Loucy (cell line): ENCODE results near the gene BAD.

Experiments used
- H2AFZ ChIP-seq: fragments of 200-600 bp; sonication (generic); 2 replicates; pipeline ENCODE4 v1.6.0; 2016; ENCODE audit warnings: antibody characterized with exemption, mild to moderate bottlenecking, low read length, moderate library complexity
- H3F3A ChIP-seq: fragments of 200-600 bp; 2 replicates; pipeline ENCODE4 v1.6.0; 2016; ENCODE audit warnings: antibody characterized with exemption, low read depth, mild to moderate bottlenecking
- H3K27me3 ChIP-seq: fragments of 200-600 bp; sonication (generic); 2 replicates; pipeline ENCODE4 v1.6.1; 2014; ENCODE audit warnings: low read length, mild to moderate bottlenecking; ENCODE audit not compliant: insufficient read depth, poor library complexity, severe bottlenecking
- H3K36me3 ChIP-seq: fragments of 200-600 bp; sonication (generic); 2 replicates; pipeline ENCODE4 v1.6.1; 2016; ENCODE audit warnings: low read length; ENCODE audit not compliant: insufficient read depth
- H3K4me1 ChIP-seq: fragments of 200-600 bp; sonication (generic); 2 replicates; pipeline ENCODE4 v1.5.1; 2014; ENCODE audit warnings: low read length, mild to moderate bottlenecking; ENCODE audit not compliant: insufficient read depth, poor library complexity, severe bottlenecking
- H3K4me2 ChIP-seq: fragments of 200-600 bp; sonication (generic); 2 replicates; pipeline ENCODE4 v1.6.0; 2014; ENCODE audit warnings: antibody characterized with exemption, low read length, low read depth, mild to moderate bottlenecking; ENCODE audit not compliant: poor library complexity, severe bottlenecking
- H3K4me3 ChIP-seq: fragments of 200-600 bp; sonication (generic); 2 replicates; pipeline ENCODE4 v1.5.1; 2014; ENCODE audit warnings: low read length, mild to moderate bottlenecking, mixed read lengths; ENCODE audit not compliant: poor library complexity, severe bottlenecking
- H3K79me2 ChIP-seq: fragments of 200-600 bp; sonication (generic); 2 replicates; pipeline ENCODE4 v1.6.1; 2014; ENCODE audit warnings: low read length; ENCODE audit not compliant: insufficient read depth
- H3K9ac ChIP-seq: fragments of 200-600 bp; sonication (generic); 2 replicates; pipeline ENCODE4 v1.6.0; 2014; ENCODE audit warnings: mild to moderate bottlenecking, low read depth, low read length, moderate library complexity; ENCODE audit not compliant: poor library complexity, severe bottlenecking
- H3K9me2 ChIP-seq: fragments of 200-600 bp; sonication (generic); replicated peaks from 2 replicates; pipeline ENCODE4 v1.6.1; 2016; ENCODE audit warnings: low read depth, low read length, mixed read lengths
- H3K9me3 ChIP-seq: fragments of 200-600 bp; sonication (generic); 2 replicates; pipeline ENCODE4 v1.6.1; 2014; ENCODE audit warnings: mild to moderate bottlenecking, antibody characterized with exemption, low read length, low read depth; ENCODE audit not compliant: insufficient read depth
- H4K20me1 ChIP-seq: fragments of 200-600 bp; sonication (generic); 2 replicates; pipeline ENCODE4 v1.6.0; 2014; ENCODE audit warnings: antibody characterized with exemption, low read length, mild to moderate bottlenecking; ENCODE audit not compliant: insufficient read depth, poor library complexity, severe bottlenecking
- EZH2phosphoT487 ChIP-seq: fragments of 200-600 bp; IDR thresholded peaks from 2 replicates; pipeline ENCODE4 v1.6.1; 2018; ENCODE audit warnings: antibody characterized with exemption, mild to moderate bottlenecking, moderate library complexity, borderline replicate concordance
- TF ChIP-seq, protein P1 (sequence below): fragments of 200-600 bp; sonication (generic); conservative IDR thresholded peaks from 2 replicates; pipeline ENCODE4 v1.5.1; 2014; ENCODE audit warnings: mild to moderate bottlenecking, antibody characterized with exemption, low read length

BAD gene

GRCh38 chr11:64264371-64264852, 20.1 kb downstream of the BAD start:
- no peak overlapping the region for H3K4me3 ChIP-seq
- H3K9me2 ChIP-seq: no peaks in the 10 kb centered on the region
- H4K20me1 ChIP-seq: no peaks in the 10 kb centered on the region
- H3K27me3 ChIP-seq: no peaks in the 10 kb centered on the region
- H3K9me3 ChIP-seq: no peaks in the 10 kb centered on the region
- H3F3A ChIP-seq: peaks cover 3% of the 10 kb centered on the region; the same call in 1 of the 2 replicates
- no peaks in the 10 kb centered on the region for H3K36me3 ChIP-seq
- H3K79me2 ChIP-seq: no peaks in the 10 kb centered on the region
- H3K4me1 ChIP-seq: peaks cover 14% of the 10 kb centered on the region
- H3K4me2 ChIP-seq: no peak overlapping the region
- no peak overlapping the region for H3K9ac ChIP-seq
- H2AFZ ChIP-seq: no peak overlapping the region
- TF ChIP-seq EZH2phosphoT487: no peak
- TF ChIP-seq, protein P1, sequence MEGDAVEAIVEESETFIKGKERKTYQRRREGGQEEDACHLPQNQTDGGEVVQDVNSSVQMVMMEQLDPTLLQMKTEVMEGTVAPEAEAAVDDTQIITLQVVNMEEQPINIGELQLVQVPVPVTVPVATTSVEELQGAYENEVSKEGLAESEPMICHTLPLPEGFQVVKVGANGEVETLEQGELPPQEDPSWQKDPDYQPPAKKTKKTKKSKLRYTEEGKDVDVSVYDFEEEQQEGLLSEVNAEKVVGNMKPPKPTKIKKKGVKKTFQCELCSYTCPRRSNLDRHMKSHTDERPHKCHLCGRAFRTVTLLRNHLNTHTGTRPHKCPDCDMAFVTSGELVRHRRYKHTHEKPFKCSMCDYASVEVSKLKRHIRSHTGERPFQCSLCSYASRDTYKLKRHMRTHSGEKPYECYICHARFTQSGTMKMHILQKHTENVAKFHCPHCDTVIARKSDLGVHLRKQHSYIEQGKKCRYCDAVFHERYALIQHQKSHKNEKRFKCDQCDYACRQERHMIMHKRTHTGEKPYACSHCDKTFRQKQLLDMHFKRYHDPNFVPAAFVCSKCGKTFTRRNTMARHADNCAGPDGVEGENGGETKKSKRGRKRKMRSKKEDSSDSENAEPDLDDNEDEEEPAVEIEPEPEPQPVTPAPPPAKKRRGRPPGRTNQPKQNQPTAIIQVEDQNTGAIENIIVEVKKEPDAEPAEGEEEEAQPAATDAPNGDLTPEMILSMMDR: no peak

GRCh38 chr11:64263947-64264317, 20.5 kb downstream of the BAD start:
- no peaks in the 10 kb centered on the region for H3F3A ChIP-seq
- no peak overlapping the region for H3K9ac ChIP-seq
- no peaks in the 10 kb centered on the region for H3K36me3 ChIP-seq
- no peaks in the 10 kb centered on the region for H3K9me2 ChIP-seq
- H3K4me3 ChIP-seq: no peak overlapping the region
- no peaks in the 10 kb centered on the region for H4K20me1 ChIP-seq
- H2AFZ ChIP-seq: no peak overlapping the region
- H3K4me1 ChIP-seq: peaks cover 14% of the 10 kb centered on the region
- TF ChIP-seq, protein P1: no peak
- TF ChIP-seq EZH2phosphoT487: no peak
- H3K79me2 ChIP-seq: no peaks in the 10 kb centered on the region
- no peaks in the 10 kb centered on the region for H3K27me3 ChIP-seq
- H3K9me3 ChIP-seq: no peaks in the 10 kb centered on the region
- H3K4me2 ChIP-seq: no peak overlapping the region

GRCh38 chr11:64263021-64263946, 21.2 kb downstream of the BAD start:
- Histone ChIP-seq H3K9me2 (no peaks in the 10 kb centered on the region), H3K4me3 (no peak overlapping the region), H3K9ac (no peak overlapping the region), H3K4me1 (peaks cover 7% of the 10 kb centered on the region), H4K20me1 (no peaks in the 10 kb centered on the region), H3K36me3 (no peaks in the 10 kb centered on the region), H2AFZ (no peak overlapping the region), H3K9me3 (no peaks in the 10 kb centered on the region), H3F3A (no peaks in the 10 kb centered on the region), H3K4me2 (no peak overlapping the region), H3K27me3 (no peaks in the 10 kb centered on the region), H3K79me2 (no peaks in the 10 kb centered on the region)
- TF ChIP-seq, protein P1: no peak
- no peak for TF ChIP-seq EZH2phosphoT487
